B cell (primary cell): ENCODE results near the gene KCNN2. TPM values are rescaled to one million over a fixed set of nuclear protein-coding genes. Genes with fewer than 3 reads are reported as not detected.

ENCODE experiments used
- ATAC-seq: fragments of 200-7000 bp; cut with Tn5 transposase; one replicate; pipeline ENCODE4 v1.10.0; 2021; ENCODE audit warnings: low read depth, mild to moderate bottlenecking, moderate number of reproducible peaks, moderate library complexity
- CTCF ChIA-PET: fragments of 350-600 bp; sonication (Branson Sonifier 250); formaldehyde crosslinking; loops from one replicate; lab custom pipeline; 2021; ENCODE audit warnings: antibody characterized with exemption, inconsistent platforms; lab: Charles Lee
- POLR2A ChIA-PET: fragments of 350-600 bp; sonication (Branson Sonifier 250); formaldehyde crosslinking; loops from one replicate; lab custom pipeline; 2021; ENCODE audit warnings: antibody characterized with exemption; lab: Charles Lee
- DNase-seq: peaks from one replicate; pipeline ENCODE4 v3.0.0; 2013
- H2AFZ ChIP-seq: 2 replicates; pipeline ENCODE4 v1.6.1; 2012; ENCODE audit warnings: mild to moderate bottlenecking, low read depth, low read length; ENCODE audit not compliant: insufficient read depth, poor library complexity, severe bottlenecking
- H3K27ac ChIP-seq, 2 donors: 1 replicate in 1 of 2; 2 replicates in 1 of 2; pipeline ENCODE4 v1.5.1; 2012 to 2013; ENCODE audit warnings: low read length in 2 of 2, mild to moderate bottlenecking in 2 of 2, moderate library complexity in 1 of 2
- H3K27me3 ChIP-seq, 4 experiments: fragments of 200-600 bp in 1 of 4; sonication (generic) in 1 of 4; replicated peaks in 1 of 4; 1 replicate in 2 of 4; 2 replicates in 2 of 4; pipeline versions ENCODE4 v1.6.1 to v1.7.0; 2013 to 2016; ENCODE audit warnings: low read length in 3 of 4, mild to moderate bottlenecking in 2 of 4, mixed read lengths in 1 of 4, moderate library complexity in 1 of 4; ENCODE audit not compliant: insufficient read depth in 4 of 4, control insufficient read depth in 3 of 4; ENCODE audit errors: control extremely low read depth in 1 of 4
- H3K36me3 ChIP-seq, 2 experiments: replicated peaks in 1 of 2; 1 replicate in 1 of 2; 2 replicates in 1 of 2; pipeline versions ENCODE4 v1.6.1 to v1.7.1; 2013; ENCODE audit warnings: low read length in 1 of 2; ENCODE audit not compliant: insufficient read depth in 2 of 2, control insufficient read depth in 1 of 2; ENCODE audit errors: control extremely low read depth in 1 of 2, extremely low read depth in 1 of 2
- H3K4me1 ChIP-seq, 2 donors: fragments of 200-600 bp in 1 of 2; sonication (generic) in 1 of 2; 1 replicate in 1 of 2; 2 replicates in 1 of 2; pipeline versions ENCODE4 v1.5.1 to v1.6.1; 2013 to 2017; ENCODE audit warnings: low read length in 2 of 2; ENCODE audit not compliant: control insufficient read depth in 2 of 2, insufficient read depth in 2 of 2
- H3K4me2 ChIP-seq: replicated peaks from 2 replicates; pipeline ENCODE3; 2012; ENCODE audit warnings: mild to moderate bottlenecking, low read depth, low read length; ENCODE audit not compliant: poor library complexity, severe bottlenecking
- H3K4me3 ChIP-seq, 5 experiments: fragments of 200-600 bp in 1 of 5; sonication (generic) in 1 of 5; 1 replicate in 3 of 5; 2 replicates in 2 of 5; pipeline versions ENCODE4 v1.5.1 to v1.7.0; 2011 to 2016; ENCODE audit warnings: low read length in 4 of 5, mild to moderate bottlenecking in 4 of 5, low read depth in 2 of 5, control low read depth in 1 of 5, moderate library complexity in 1 of 5; ENCODE audit not compliant: insufficient read depth in 1 of 5; ENCODE audit errors: control extremely low read depth in 1 of 5, extremely low read depth in 1 of 5
- H3K79me2 ChIP-seq: fragments of 200-600 bp; sonication (generic); one replicate; pipeline ENCODE4 v1.6.0; 2016; ENCODE audit warnings: low read length; ENCODE audit not compliant: control insufficient read depth, insufficient read depth
- H3K9ac ChIP-seq: fragments of 200-600 bp; sonication (generic); 2 replicates; pipeline ENCODE4 v1.6.1; 2017; ENCODE audit warnings: mild to moderate bottlenecking, low read length, moderate library complexity
- H3K9me3 ChIP-seq, 3 donors: one replicate each; pipeline versions ENCODE4 v1.6.1 to v1.7.1; 2013; ENCODE audit warnings: low read length in 2 of 3; ENCODE audit not compliant: control insufficient read depth in 2 of 3, insufficient read depth in 1 of 3; ENCODE audit errors: control extremely low read depth in 1 of 3
- H4K20me1 ChIP-seq: 2 replicates; pipeline ENCODE4 v1.6.0; 2012; ENCODE audit warnings: mild to moderate bottlenecking, low read length; ENCODE audit not compliant: insufficient read depth, control insufficient read depth, poor library complexity, severe bottlenecking
- H3K27ac Mint-ChIP-seq: one replicate; pipeline ENCODE4 v1.8.0; 2021; ENCODE audit warnings: mixed read lengths
- H3K27me3 Mint-ChIP-seq: one replicate; pipeline ENCODE4 v1.8.0; 2021; ENCODE audit warnings: mixed read lengths
- H3K4me1 Mint-ChIP-seq: one replicate; pipeline ENCODE4 v1.8.0; 2021; ENCODE audit warnings: mixed read lengths
- H3K4me3 Mint-ChIP-seq: one replicate; pipeline ENCODE4 v1.8.0; 2021; ENCODE audit warnings: mixed read lengths
- H3K9me3 Mint-ChIP-seq: one replicate; pipeline ENCODE4 v1.8.0; 2022; ENCODE audit warnings: mixed read lengths; ENCODE audit not compliant: insufficient read depth
- CTCF ChIP-seq: fragments of 200-600 bp; IDR thresholded peaks from one replicate; pipeline ENCODE4 v1.8.0; 2022; ENCODE audit warnings: antibody characterized with exemption, mild to moderate bottlenecking
- EZH2 ChIP-seq: IDR thresholded peaks from 2 replicates; pipeline ENCODE4 v1.6.1; 2012; ENCODE audit warnings: borderline replicate concordance, low read depth, mild to moderate bottlenecking, moderate library complexity, low read length; ENCODE audit not compliant: insufficient read depth, poor library complexity, severe bottlenecking
- whole genome bisulfite sequencing: methylation state at CpG from one replicate; pipeline ENCODE4 v1.1.5; 2013; ENCODE audit warnings: missing lambda C conversion rate; ENCODE audit not compliant: insufficient coverage; 5-methylcytosine and 5-hydroxymethylcytosine counted together
- intact Hi-C: fragments of 100-400 bp; cut with micrococcal nuclease; formaldehyde crosslinking; loops from one replicate; pipeline ENCODE4 v1.10.0; 2022
- polyA plus RNA-seq: library from polyadenylated mRNA; depleted of rRNA; stranded (reverse); fragments of >200 nt; gene quantifications from 2 replicates; pipeline ENCODE4 v1.2.3, GENCODE V29; 2012
- total RNA-seq, 2 donors: library from RNA; stranded (reverse); fragments of 120-200 nt in 1 of 2; gene quantifications; 1 replicate in 1 of 2; 2 replicates in 1 of 2; pipeline versions ENCODE4 v1.2.3 to v1.2.4, GENCODE V29; 2013 to 2022

KCNN2 gene
- total and polyA plus RNA-seq, 2 donors (not counting 1 experiment from before 2014, with no cell fraction given): not detected

GRCh38 chr5:114367029-114367428 lies 5.2 kb downstream of the KCNN2 start:
- Mint-ChIP-seq H3K27ac (no peak overlapping the region), H3K4me3 (no peak overlapping the region), H3K27me3 (peaks cover 31% of the 10 kb centered on the region), H3K4me1 (peaks cover 7% of the 10 kb centered on the region), H3K9me3 (no peaks in the 10 kb centered on the region)
- intact Hi-C loops: no loop called here
- H3K79me2 ChIP-seq: no peaks in the 10 kb centered on the region
- POLR2A ChIA-PET: no interaction called here
- peaks cover 0 to 16% (median 14%) of the 10 kb centered on the region in 4 experiments for H3K27me3 ChIP-seq
- no peak overlapping the region for H2AFZ ChIP-seq
- no peak overlapping the region for H3K4me2 ChIP-seq
- DNase-seq (no peak), ATAC-seq (no peak)
- H3K4me3 ChIP-seq: no peak overlapping the region
- CTCF ChIA-PET: no interaction called here
- H3K9ac ChIP-seq: no peak overlapping the region
- no peak for TF ChIP-seq CTCF
- no peak for TF ChIP-seq EZH2
- no peak overlapping the region for H3K27ac ChIP-seq
- WGBS: no CpG with 5 or more reads among the region's 2 CpGs
- H4K20me1 ChIP-seq: no peaks in the 10 kb centered on the region
- no peaks in the 10 kb centered on the region for H3K36me3 ChIP-seq
- peaks cover 0 to under 1% of the 10 kb centered on the region in 2 donors for H3K4me1 ChIP-seq
- peaks cover 0 to 7% (median 0%) of the 10 kb centered on the region in 3 donors for H3K9me3 ChIP-seq

GRCh38 chr5:114369680-114370417 lies 8.0 kb downstream of the KCNN2 start:
- Histone ChIP-seq H3K27ac (no peak overlapping the region), H3K9ac (no peak overlapping the region), H3K4me3 (no peak overlapping the region), H3K4me1 (no peaks in the 10 kb centered on the region), H3K9me3 (no peaks in the 10 kb centered on the region), H2AFZ (no peak overlapping the region), H3K36me3 (no peaks in the 10 kb centered on the region), H4K20me1 (no peaks in the 10 kb centered on the region), H3K27me3 (peaks cover 0 to 7% (median 0%) of the 10 kb centered on the region in 4 experiments), H3K79me2 (no peaks in the 10 kb centered on the region), H3K4me2 (no peak overlapping the region)
- intact Hi-C loops: no loop called here
- TF ChIP-seq EZH2: no peak
- WGBS: 57% methylated on average over 4 of the region's 7 CpGs
- ATAC-seq: no peak
- Mint-ChIP-seq H3K4me3 (no peak overlapping the region), H3K4me1 (no peaks in the 10 kb centered on the region), H3K27me3 (peaks cover 14% of the 10 kb centered on the region), H3K9me3 (no peaks in the 10 kb centered on the region), H3K27ac (no peak overlapping the region)
- no peak for DNase-seq
- CTCF ChIA-PET: no interaction called here
- POLR2A ChIA-PET: no interaction called here
